Measurements from ENCODE around the gene CADPS2.

GRCh38 chr7:122507591-122507990 lies 378.7 kb downstream of the CADPS2 start:
- TF ChIP-seq CTCF (IDR thresholded peaks at IDR 0.05) (no peak), POLR2A (IDR thresholded peaks at IDR 0.05) (no peak)
